Measurements from ENCODE around the gene RBSN.

GRCh38 chr3:15086263-15086662 is 12.7 kb downstream of the RBSN start:
- TF ChIP-seq CTCF (IDR thresholded peaks at IDR 0.05) (no peak), POLR2A (IDR thresholded peaks at IDR 0.05) (no peak)

Measured in testis (tissue), 2 donors.